ENCODE data around the gene RLN3. TPM values are rescaled to one million over a fixed set of nuclear protein-coding genes. Genes with fewer than 3 reads are reported as not detected.

RLN3 gene
- total and polyA plus RNA-seq, 2 of the 8 experiments (the other 6 are each of a cell fraction or from before 2014, with no cell fraction given), result not detected

DNA sequence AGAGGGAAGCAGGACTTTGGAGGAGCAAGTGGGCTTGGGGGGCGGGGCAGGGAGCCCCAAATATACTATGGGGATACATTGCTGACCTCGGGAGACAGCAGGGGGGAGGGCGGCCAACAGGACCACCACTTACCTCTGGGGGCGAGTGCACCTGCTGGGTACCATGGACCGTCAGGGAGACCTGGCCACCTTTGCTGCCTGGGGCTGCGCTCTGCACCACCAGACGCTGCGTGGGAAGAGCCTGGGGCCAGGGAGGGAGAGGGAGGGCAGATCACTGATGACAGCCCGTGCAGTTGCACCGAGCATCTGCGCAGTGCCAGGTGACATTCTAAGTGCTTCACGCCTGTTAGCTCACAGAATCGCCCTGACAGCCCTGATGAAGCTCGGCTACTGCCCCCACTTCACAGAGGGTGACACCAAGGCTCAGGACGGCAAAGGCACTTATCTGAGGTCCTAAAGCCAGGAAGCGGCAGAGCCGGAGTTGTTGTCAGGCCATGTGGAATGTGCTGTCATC lies 45.9 kb upstream of the RLN3 start (continued):
- TF ChIP-seq RBBP5 (IDR thresholded peaks at IDR 0.05; ENCODE audit: borderline replicate concordance, low read depth, low read length) (no peak), ATF2 (IDR thresholded peaks at IDR 0.05; ENCODE audit: low read length) (no peak), CHD2 (IDR thresholded peaks at IDR 0.05; ENCODE audit: low read length) (no peak), CBX8 (IDR thresholded peaks at IDR 0.05; ENCODE audit: borderline replicate concordance, low read depth, low read length) (no peak), SIN3A (conservative IDR thresholded peaks at IDR 0.05 in 1 of 2, IDR thresholded peaks at IDR 0.05 in 1 of 2; ENCODE audit: low read depth in 1 of 2, low read length in 2 of 2) (no peak), BCL11A (IDR thresholded peaks at IDR 0.05; ENCODE audit: low read depth in 2 of 2, low read length in 2 of 2) (no peak), SIX5 (IDR thresholded peaks at IDR 0.05; ENCODE audit: low read depth, low read length) (no peak)
